NCI-H2171 treated with DMSO at 0.1 percent for 48 hours (cell line): ENCODE measurements around the gene CABP2.
"Not testable (repeated sequence)": the region's sequence is repeated elsewhere in the genome, so short reads cannot be mapped to it uniquely, and the experiment has no call there.

Source experiments
- DNase-seq: peaks from one replicate; lab custom pipeline; 2025; lab: John Stamatoyannopoulos, UW

Gene CABP2

DNA sequence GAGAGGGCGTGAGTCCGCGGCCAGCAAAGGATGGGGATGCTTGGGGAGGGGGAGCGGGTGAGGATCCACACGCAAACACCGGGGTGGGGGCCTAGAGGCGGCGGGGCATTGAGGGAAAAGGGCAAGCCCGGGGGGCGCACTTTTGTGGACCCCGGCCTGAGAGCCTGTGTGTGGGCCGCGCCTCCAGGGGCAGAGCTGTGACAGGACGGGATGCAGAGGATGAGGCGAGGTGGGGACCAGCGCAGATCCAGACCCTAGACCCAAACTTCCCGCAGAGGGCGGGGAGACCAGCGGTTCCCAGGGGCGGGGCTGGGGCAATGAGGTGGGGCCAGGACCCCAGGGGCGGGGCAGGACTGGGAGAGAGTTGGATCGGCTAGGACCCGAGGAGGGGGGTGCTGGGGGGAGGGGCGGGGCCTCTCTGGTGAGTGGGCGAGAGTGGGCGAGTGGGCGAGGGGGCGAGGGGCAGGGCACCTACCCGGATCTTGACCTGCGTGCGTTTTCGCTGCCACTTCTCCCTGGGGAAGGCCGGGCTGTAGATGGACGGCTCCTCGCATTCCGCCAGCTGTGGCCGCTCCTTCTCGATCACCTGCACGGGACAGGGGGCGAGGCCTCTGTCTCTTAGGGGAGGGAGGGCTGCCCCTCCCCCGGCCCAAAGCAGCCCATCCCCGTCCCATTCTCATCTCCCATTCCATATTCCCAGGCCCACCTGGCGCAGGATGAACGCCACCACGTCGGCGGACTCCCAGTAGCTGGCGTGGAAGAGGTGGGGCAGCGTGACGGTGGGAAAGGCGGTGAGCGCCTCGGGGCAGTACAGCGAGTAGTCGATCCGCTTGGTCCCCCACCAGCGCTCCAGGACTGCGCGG lies 28.6 kb downstream of the CABP2 start:
- DNase-seq, result no peak

DNA sequence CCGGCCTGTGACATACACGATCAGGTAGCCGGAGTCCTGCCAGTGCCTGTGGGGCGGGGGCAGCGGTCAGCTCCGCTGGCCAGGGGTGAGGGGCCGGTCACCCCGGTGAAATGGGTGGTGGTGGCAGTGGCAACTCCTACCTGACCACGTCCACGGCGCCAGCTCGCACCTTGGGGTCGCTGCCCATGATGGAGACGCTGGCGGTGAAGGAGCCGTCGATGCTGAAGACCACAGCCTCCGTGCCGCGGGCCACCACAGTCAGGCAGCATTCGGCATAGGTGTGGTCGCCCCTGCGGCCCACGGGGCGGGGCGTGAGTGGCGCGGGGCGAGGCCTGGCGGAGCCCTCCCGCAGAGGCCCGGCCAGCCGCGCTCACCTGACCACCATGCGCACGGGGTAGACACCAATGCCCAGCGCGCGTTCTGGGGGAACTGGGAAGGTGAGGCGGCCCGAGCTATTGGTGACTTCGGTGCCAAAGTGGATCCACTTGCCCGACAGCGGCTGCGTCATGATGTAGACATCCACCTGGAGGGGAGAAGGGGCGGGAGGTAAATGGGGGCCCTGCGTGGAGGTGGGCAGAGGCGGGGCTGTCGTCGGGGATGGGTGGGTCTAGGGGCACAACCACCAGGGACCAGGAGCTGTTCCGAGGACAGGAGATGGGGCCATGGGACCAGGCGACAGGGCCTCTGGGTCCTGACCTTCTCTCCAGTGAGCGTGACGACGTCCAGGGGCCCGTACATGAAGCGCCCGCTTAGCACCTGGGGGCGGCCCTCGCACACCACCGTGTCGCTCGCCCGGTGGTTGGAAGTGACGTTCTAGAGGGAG lies 29.5 kb downstream of the CABP2 start:
- DNase-seq, result no peak

- DNase-seq, result no peak
Measured at GRCh38 chr11:67492801-67493547, 30.3 kb downstream of the CABP2 start.

GRCh38 chr11:67492069-67492727 lies 31.0 kb downstream of the CABP2 start:
- DNase-seq, result no peak

DNA sequence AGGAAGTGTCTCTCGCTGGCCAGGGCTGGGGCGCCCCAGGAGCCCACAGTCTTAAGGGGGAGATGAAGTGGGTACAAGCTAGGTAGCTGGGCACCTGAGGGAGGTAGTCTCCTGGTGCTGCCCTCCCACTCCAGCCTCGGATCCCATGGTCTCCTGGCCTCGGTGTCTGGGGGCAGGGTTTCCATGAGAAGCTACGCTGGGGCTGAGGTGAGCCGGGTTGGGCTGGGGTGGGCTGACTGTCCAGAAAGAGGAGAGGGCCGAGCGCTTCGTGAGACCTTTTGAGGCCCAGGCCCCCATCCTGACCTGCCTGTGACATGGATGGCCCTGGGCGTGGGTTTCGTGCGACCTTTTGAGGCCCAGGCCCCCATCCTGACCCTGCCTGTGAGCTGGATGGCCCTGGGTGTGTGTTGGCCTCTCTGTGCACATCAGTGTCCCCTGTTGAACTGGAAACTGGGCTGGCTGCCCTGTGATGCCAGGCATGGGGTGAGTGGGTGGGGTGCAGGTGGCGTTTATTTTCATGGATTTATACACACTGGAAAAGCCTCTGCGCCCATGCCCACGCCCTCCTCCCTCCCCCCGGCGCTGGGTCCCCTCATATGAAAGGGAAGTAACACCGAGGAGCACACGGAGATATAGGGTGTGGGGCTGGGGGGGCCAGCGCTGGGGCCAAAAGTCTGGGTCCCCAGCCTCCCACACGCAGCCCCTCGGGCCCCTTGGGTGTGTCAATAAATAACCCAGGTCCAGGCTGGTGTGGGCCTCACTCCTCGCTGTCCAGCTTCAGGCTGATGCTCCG lies 31.8 kb downstream of the CABP2 start:
- no peak for DNase-seq

GRCh38 chr11:67490727-67491065 lies 32.5 kb downstream of the CABP2 start:
- DNase-seq, result no peak

GRCh38 chr11:67489885-67490726 lies 33.1 kb downstream of the CABP2 start:
- DNase-seq, result no peak

GRCh38 chr11:67489203-67489884 lies 33.9 kb downstream of the CABP2 start:
- no peak for DNase-seq

GRCh38 chr11:67486481-67487195 lies 36.6 kb downstream of the CABP2 start:
- DNase-seq, result no peak

GRCh38 chr11:67485873-67486361 lies 37.3 kb downstream of the CABP2 start:
- not testable (repeated sequence) for DNase-seq

- no peak for DNase-seq
Measured at GRCh38 chr11:67484847-67485311, 38.4 kb downstream of the CABP2 start.

DNA sequence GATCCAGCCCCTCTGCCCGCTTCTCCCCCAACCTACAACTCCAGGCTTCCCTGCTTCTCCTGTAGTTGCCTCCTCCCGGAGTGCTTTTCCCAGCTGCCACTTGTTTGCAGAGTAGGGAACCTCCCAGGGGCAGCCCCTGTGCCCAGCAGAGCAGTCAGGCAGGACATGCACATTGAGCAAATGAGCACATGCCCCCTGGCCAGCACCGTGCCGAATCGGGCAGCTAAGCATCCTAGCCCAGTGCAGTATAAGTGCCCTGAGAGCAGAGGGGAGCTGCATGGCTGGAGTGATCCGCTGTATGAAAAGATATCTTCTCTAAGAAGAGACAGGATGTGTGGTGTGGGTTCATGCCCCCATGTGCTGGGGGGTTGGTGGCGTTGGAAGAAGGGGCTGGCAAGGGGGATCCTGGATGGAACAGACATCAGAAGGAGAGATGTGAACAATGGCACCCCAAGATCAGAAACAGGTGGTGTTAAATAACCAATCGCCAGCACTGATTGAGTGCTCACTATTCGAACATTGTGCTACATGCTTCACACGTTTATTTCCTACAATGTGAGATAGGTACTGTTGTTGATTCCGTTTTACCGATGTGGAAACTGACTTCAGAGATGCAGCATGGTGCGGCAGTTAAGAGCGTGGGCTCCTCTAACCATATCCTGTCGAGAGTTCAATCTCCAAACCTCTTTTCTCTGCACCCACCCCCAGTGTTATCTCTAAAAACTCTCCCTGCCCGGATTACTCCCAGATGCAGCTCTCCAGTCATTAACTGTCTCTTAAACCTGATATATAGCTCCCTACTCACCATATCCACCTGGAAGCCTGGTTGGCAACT lies 39.2 kb downstream of the CABP2 start:
- no peak for DNase-seq

DNA sequence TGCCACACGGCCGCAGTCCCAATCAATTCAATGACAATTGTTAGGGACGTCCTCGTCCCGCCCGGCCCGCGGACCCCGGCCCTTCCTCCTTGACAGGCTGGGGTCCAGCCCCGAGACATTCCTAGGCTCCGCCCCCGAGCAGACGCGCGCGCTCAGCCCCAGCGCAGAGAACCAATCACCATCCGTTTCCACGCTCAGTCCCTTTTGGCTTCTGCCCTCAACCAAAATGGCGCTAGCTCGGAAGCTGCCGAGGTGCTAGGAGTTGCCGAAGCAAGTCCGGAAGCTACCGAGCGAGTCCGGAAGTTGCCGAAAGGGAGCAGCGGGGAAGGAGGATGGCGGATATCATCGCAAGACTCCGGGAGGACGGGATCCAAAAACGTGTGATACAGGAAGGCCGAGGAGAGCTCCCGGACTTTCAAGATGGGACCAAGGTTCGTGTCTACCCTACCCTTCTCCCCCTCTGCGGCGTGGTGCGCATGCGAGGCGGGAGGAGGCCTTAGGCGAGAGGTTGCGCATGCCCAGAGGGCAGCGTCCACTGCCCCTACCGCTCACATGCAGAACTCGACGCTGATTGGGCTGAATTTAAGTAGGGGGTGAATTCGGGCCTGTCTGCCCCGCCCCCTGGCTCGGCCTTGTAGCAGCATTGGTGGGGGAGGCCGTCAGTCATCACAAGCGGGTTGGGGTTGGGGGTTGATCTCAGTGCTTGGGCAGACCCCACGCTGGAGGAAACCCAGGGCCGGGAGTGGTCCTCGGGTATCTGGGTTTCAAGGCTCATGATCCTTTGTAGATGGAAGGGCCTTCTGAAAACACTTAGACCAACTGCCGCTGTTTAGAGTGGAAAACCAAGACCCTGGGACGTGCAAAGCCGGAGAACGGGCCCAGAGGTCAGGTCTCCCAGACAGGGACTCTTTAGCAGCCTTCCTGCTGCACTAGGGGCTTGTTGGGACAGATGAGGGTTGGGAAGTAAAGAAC lies 40.1 kb downstream of the CABP2 start, which contains the start of gene AIP:
Gene AIP (plus strand): TSS at position 200 of the 972 bp plus-strand sequence. CDS start 133 bp downstream, at position 333.
- DNase-seq, result peak; percentile 99

DNA sequence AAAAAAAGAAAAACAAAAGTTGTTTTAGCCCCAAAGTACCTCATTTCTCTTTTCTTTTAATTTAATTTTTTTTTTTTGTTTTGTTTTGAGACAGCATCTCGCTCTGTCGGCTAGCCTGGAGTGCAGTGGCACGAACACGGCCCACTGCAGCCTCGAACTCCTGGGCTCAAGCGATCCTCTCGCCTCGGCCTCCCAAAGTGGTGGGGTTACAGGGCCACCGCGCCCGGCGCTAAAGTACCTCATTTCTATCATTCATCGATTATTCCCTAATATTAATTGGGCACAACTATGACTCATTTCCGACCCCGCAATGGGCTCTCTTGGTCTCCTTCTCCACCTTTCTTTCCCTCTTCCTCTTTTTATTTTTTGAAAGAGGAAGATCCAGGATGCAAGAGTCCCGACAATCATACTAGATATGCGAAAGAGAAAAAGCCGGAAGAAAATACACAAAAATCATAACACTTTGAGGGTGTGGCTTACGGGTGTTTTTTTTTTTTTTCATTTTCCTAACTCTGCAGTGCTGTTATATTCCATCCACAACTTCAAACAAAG lies 40.9 kb downstream of the CABP2 start:
- no peak for DNase-seq

DNA sequence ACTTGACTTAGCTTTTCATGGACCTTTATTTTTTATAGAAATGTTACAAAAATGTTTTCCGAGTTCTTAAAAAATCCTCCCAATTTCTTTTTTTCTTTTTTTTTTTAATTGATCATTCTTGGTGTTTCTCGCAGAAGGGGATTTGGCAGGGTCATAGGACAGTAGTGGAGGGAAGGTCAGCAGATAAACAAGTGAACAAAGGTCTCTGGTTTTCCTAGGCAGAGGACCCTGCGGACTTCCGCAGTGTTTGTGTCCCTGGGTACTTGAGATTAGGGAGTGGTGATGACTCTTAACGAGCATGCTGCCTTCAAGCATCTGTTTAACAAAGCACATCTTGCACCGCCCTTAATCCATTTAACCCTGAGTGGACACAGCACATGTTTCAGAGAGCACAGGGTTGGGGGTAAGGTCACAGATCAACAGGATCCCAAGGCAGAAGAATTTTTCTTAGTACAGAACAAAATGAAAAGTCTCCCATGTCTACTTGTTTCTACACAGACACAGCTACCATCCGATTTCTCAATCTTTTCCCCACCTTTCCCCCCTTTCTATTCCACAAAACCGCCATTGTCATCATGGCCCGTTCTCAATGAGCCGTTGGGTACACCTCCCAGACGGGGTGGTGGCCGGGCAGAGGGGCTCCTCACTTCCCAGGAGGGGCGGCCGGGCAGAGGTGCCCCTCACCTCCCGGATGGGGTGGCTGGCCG lies 45.7 kb downstream of the CABP2 start:
- DNase-seq, result not testable (repeated sequence)
